K562 (cell line): Measurements from ENCODE around the gene ATAD3B. TPM values are rescaled to one million over a fixed set of nuclear protein-coding genes. Genes with fewer than 3 reads are reported as not detected.
A peak's percentile ranks its signal among the peaks of the same experiment; 100 is the strongest.

ENCODE experiments used
- CTBP1 ChIP-seq: fragments of 450-650 bp; IDR thresholded peaks from 2 replicates; pipeline ENCODE4 v1.6.1; 2016; ENCODE audit warnings: borderline replicate concordance
- ELF4 ChIP-seq: fragments of 450-650 bp; formaldehyde crosslinking; IDR thresholded peaks from 2 replicates; pipeline ENCODE4 v1.4.0; 2022; ENCODE audit warnings: missing genetic modification characterization
- FOXJ3 ChIP-seq: sonication (generic); formaldehyde crosslinking; IDR thresholded peaks from 2 replicates; pipeline ENCODE4 v1.4.0; 2020; ENCODE audit warnings: mild to moderate bottlenecking, missing genetic modification reagents
- GATAD2A ChIP-seq: fragments of 450-650 bp; IDR thresholded peaks from 2 replicates; pipeline ENCODE4 v1.6.1; 2017
- KAT2B ChIP-seq: IDR thresholded peaks from one replicate; pipeline ENCODE4 v1.6.1; 2012; ENCODE audit warnings: low read depth, mild to moderate bottlenecking, control low read depth, inconsistent platforms, low read length, moderate library complexity
- MXI1 ChIP-seq: IDR thresholded peaks from 2 replicates; pipeline ENCODE4 v1.6.1; 2011; ENCODE audit warnings: low read depth, mild to moderate bottlenecking, improper control_type of control experiment, low read length
- NFE2L1 ChIP-seq: fragments of 450-650 bp; IDR thresholded peaks from 2 replicates; pipeline ENCODE4 v1.6.1; 2016; ENCODE audit warnings: missing genetic modification characterization, low read depth, mild to moderate bottlenecking, missing compliant biosample characterization, moderate library complexity, borderline replicate concordance
- PCBP1 ChIP-seq: fragments of 200-400 bp; formaldehyde crosslinking; IDR thresholded peaks from 2 replicates; pipeline ENCODE4 v1.6.1; 2018; ENCODE audit warnings: mild to moderate bottlenecking, low read depth, low read length; ENCODE audit not compliant: poor library complexity, severe bottlenecking
- POLR3A ChIP-seq: IDR thresholded peaks from 2 replicates; pipeline ENCODE4 v1.6.1; 2011; ENCODE audit warnings: borderline replicate concordance, mild to moderate bottlenecking, moderate library complexity; ENCODE audit not compliant: insufficient read length, insufficient read depth; ENCODE audit errors: extremely low read depth
- RAD21 ChIP-seq, 2 experiments: fragments of 250-450 bp in 1 of 2; fragments of 450-650 bp in 1 of 2; sonication (Bioruptor Pico) in 1 of 2; formaldehyde crosslinking in 1 of 2; IDR thresholded peaks in 1 of 2; conservative IDR thresholded peaks in 1 of 2; 2 replicates each; pipeline versions ENCODE4 v1.4.0 to v1.8.0; 2020 to 2022; ENCODE audit warnings: mild to moderate bottlenecking in 2 of 2, moderate library complexity in 1 of 2
- SNRNP70 ChIP-seq: fragments of 200-400 bp; formaldehyde crosslinking; optimal IDR thresholded peaks from 2 replicates; pipeline ENCODE3; 2017; ENCODE audit warnings: low read depth, low read length
- TCFL5 ChIP-seq: fragments of 250-450 bp; sonication (Bioruptor Pico); conservative IDR thresholded peaks from 2 replicates; pipeline ENCODE4 v1.6.1; 2021; ENCODE audit warnings: mild to moderate bottlenecking, moderate library complexity, matching md5 sums
- ZNF507 ChIP-seq: conservative IDR thresholded peaks from 2 replicates; pipeline ENCODE4 v1.6.1; 2017; ENCODE audit warnings: missing genetic modification characterization, missing compliant biosample characterization
- polyA plus RNA-seq, 8 experiments: library from polyadenylated mRNA; depleted of rRNA in 4 of 8; stranded (reverse) in 5 of 8; unstranded in 3 of 8; fragments of >200 nt; fragmentation: Nextera tagmentation in 2 of 8; fragmentation: Illumina TruSeq in 1 of 8; extraction: Ambion mirVana in 2 of 8; extraction: Trizol in 1 of 8; gene quantifications; 2 replicates each; pipeline versions ENCODE4 v1.2.1 to v1.2.3, GENCODE V29; 2011 to 2014; ENCODE audit warnings: inconsistent platforms in 1 of 8, missing spikeins in 1 of 8
- total RNA-seq, 7 experiments: library from RNA; depleted of rRNA in 6 of 7; stranded (reverse); fragments of >200 nt in 6 of 7; fragmentation: Illumina TruSeq in 2 of 7; extraction: Trizol in 2 of 7; gene quantifications; 2 replicates each; pipeline versions ENCODE4 v1.2.1 to v1.2.3, GENCODE V29; 2011 to 2021; ENCODE audit warnings: low replicate concordance in 1 of 7
- TF ChIP-seq, protein P1 (sequence below), 2 experiments: fragments of 450-650 bp; IDR thresholded peaks; 2 replicates each; pipeline ENCODE4 v1.6.1; 2018; ENCODE audit warnings: mild to moderate bottlenecking in 2 of 2, low read depth in 1 of 2; ENCODE audit not compliant: partially characterized antibody in 2 of 2
- TF ChIP-seq, protein P2 (sequence below): fragments of 250-450 bp; sonication (Bioruptor Pico); IDR thresholded peaks from 2 replicates; pipeline ENCODE4 v1.8.0; 2022; ENCODE audit warnings: inconsistent platforms
- TF ChIP-seq, protein P3 (sequence below), 2 experiments: fragments of 200-800 bp in 1 of 2; sonication (Bioruptor generic) in 1 of 2; sonication (generic) in 1 of 2; formaldehyde crosslinking in 1 of 2; IDR thresholded peaks in 1 of 2; conservative IDR thresholded peaks in 1 of 2; 2 replicates each; pipeline versions ENCODE4 v1.5.0 to v1.6.1; 2016 to 2020; ENCODE audit warnings: missing compliant biosample characterization in 1 of 2, missing genetic modification characterization in 1 of 2, missing genetic modification reagents in 1 of 2
- TF ChIP-seq, protein P4 (sequence below): fragments of 250-450 bp; sonication (Bioruptor Pico); IDR thresholded peaks from 2 replicates; pipeline ENCODE4 v1.8.0; 2021; ENCODE audit warnings: moderate library complexity, mild to moderate bottlenecking, inconsistent platforms

ATAD3B gene
- total and polyA plus RNA-seq, 9 of the 15 experiments (the other 6 are each of a cell fraction or from before 2014, with no cell fraction given): 0.07 to 113 (median 27.7) TPM

DNA sequence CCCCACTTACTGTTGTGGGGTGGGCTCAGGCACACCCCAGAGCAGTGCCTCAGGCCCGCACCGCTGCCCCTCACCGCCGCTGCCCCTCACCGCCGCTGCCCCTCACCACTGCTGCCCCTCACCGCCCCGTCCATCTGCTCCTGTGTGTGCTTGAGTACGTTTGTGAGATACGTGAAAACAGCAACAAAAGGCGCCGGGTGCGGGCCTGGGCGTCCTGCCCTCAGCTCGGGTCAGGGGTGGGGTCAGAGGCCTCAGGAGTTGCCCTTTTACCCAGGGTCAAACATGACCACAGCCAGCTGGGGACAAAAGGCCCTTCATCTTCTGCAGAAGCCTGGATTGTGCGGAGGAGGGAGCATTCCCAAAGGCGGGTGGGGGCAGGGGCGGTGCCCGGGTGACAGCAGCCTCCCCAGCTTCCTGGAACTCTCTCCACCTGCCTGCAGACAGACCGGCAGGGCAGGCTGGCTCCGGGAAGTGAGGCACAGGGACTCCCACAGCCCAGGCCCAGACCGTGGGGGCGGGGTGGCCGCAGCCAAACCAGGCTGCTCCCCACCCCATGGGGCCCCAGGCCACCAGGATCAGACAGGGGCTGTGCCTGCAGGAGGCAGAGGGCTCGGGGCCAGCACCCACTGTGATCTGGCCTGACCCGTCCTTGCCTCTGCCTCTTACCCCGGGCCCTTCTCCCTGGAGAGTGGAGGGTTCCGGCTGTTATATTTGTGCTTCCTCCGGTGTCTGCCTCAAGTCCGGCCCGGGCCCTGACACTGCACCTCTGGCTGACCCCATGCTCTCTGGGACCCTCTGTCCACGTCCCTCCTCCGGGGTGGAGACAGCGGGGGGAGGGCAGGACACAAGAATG, 38.4 kb upstream of the ATAD3B start (continued):
- TF ChIP-seq, protein P1, sequence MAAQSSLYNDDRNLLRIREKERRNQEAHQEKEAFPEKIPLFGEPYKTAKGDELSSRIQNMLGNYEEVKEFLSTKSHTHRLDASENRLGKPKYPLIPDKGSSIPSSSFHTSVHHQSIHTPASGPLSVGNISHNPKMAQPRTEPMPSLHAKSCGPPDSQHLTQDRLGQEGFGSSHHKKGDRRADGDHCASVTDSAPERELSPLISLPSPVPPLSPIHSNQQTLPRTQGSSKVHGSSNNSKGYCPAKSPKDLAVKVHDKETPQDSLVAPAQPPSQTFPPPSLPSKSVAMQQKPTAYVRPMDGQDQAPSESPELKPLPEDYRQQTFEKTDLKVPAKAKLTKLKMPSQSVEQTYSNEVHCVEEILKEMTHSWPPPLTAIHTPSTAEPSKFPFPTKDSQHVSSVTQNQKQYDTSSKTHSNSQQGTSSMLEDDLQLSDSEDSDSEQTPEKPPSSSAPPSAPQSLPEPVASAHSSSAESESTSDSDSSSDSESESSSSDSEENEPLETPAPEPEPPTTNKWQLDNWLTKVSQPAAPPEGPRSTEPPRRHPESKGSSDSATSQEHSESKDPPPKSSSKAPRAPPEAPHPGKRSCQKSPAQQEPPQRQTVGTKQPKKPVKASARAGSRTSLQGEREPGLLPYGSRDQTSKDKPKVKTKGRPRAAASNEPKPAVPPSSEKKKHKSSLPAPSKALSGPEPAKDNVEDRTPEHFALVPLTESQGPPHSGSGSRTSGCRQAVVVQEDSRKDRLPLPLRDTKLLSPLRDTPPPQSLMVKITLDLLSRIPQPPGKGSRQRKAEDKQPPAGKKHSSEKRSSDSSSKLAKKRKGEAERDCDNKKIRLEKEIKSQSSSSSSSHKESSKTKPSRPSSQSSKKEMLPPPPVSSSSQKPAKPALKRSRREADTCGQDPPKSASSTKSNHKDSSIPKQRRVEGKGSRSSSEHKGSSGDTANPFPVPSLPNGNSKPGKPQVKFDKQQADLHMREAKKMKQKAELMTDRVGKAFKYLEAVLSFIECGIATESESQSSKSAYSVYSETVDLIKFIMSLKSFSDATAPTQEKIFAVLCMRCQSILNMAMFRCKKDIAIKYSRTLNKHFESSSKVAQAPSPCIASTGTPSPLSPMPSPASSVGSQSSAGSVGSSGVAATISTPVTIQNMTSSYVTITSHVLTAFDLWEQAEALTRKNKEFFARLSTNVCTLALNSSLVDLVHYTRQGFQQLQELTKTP (IDR thresholded peaks at IDR 0.05; ENCODE audit: low read depth in 1 of 2, partially characterized antibody in 2 of 2): no peak
- TF ChIP-seq ELF4 (CRISPR knock-in tag) (peak; percentile 33; the same call in 1 of the 2 replicates), TCFL5 (CRISPR knock-in tag) (no peak), CTBP1 (peak; percentile 97), MXI1 (no peak), GATAD2A (peak; percentile 40; the same call in 1 of the 2 replicates), POLR3A (no peak), KAT2B (no peak), FOXJ3 (no peak), RAD21 (CRISPR knock-in tag; conservative IDR thresholded peaks at IDR 0.05 in 1 of 2, IDR thresholded peaks at IDR 0.05 in 1 of 2) (peak; percentile 14 to 39; a peak in 2 of 4 replicates), NFE2L1 (no peak), PCBP1 (no peak), SNRNP70 (no peak), ZNF507 (tag) (no peak)
- TF ChIP-seq, protein P2, sequence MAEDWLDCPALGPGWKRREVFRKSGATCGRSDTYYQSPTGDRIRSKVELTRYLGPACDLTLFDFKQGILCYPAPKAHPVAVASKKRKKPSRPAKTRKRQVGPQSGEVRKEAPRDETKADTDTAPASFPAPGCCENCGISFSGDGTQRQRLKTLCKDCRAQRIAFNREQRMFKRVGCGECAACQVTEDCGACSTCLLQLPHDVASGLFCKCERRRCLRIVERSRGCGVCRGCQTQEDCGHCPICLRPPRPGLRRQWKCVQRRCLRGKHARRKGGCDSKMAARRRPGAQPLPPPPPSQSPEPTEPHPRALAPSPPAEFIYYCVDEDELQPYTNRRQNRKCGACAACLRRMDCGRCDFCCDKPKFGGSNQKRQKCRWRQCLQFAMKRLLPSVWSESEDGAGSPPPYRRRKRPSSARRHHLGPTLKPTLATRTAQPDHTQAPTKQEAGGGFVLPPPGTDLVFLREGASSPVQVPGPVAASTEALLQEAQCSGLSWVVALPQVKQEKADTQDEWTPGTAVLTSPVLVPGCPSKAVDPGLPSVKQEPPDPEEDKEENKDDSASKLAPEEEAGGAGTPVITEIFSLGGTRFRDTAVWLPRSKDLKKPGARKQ (CRISPR knock-in tag): no peak
- TF ChIP-seq, protein P3, sequence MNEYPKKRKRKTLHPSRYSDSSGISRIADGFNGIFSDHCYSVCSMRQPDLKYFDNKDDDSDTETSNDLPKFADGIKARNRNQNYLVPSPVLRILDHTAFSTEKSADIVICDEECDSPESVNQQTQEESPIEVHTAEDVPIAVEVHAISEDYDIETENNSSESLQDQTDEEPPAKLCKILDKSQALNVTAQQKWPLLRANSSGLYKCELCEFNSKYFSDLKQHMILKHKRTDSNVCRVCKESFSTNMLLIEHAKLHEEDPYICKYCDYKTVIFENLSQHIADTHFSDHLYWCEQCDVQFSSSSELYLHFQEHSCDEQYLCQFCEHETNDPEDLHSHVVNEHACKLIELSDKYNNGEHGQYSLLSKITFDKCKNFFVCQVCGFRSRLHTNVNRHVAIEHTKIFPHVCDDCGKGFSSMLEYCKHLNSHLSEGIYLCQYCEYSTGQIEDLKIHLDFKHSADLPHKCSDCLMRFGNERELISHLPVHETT (CRISPR knock-in tag; conservative IDR thresholded peaks at IDR 0.05 in 1 of 2, IDR thresholded peaks at IDR 0.05 in 1 of 2): peak in 1 of 2 experiments; percentile 82; a peak in 2 of 4 replicates
- TF ChIP-seq, protein P4, sequence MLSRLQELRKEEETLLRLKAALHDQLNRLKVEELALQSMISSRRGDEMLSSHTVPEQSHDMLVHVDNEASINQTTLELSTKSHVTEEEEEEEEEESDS (CRISPR knock-in tag): no peak
